Measurements from ENCODE around the gene NAGS.
A peak's percentile ranks its signal among the peaks of the same experiment; 100 is the strongest.
"Not testable (repeated sequence)": the region's sequence is repeated elsewhere in the genome, so short reads cannot be mapped to it uniquely, and the experiment has no call there.

The NAGS gene

GRCh38 chr17:44005527-44006271 is 1.3 kb downstream of the NAGS start:
- TF ChIP-seq JUND (IDR thresholded peaks at IDR 0.05; ENCODE audit: low read depth), result no peak
- DNase-seq (ENCODE audit: low read depth in 1 of 2, low spot score in 1 of 2), result no peak
- in situ Hi-C loops (cut with HindIII; ENCODE audit: low pct_unique_long_range_greater_than_20kb, low sequenced_read_pairs), result no loop called here

GRCh38 chr17:44006272-44006597 is 1.8 kb downstream of the NAGS start:
- in situ Hi-C loops (cut with HindIII; ENCODE audit: low pct_unique_long_range_greater_than_20kb, low sequenced_read_pairs), result no loop called here
- DNase-seq (ENCODE audit: low read depth in 1 of 2, low spot score in 1 of 2), result no peak
- no peak for TF ChIP-seq JUND (IDR thresholded peaks at IDR 0.05; ENCODE audit: low read depth)

- peak; percentile 92 to 98 for DNase-seq (ENCODE audit: low read depth in 1 of 2, low spot score in 1 of 2)
- no peak for TF ChIP-seq JUND (IDR thresholded peaks at IDR 0.05; ENCODE audit: low read depth)
- in situ Hi-C loops (cut with HindIII; ENCODE audit: low pct_unique_long_range_greater_than_20kb, low sequenced_read_pairs), result no loop called here
Observed at GRCh38 chr17:44006598-44007345, 2.4 kb downstream of the NAGS start.

GRCh38 chr17:44007346-44008204 is 3.2 kb downstream of the NAGS start:
- in situ Hi-C loops (cut with HindIII; ENCODE audit: low pct_unique_long_range_greater_than_20kb, low sequenced_read_pairs), result no loop called here
- TF ChIP-seq JUND (IDR thresholded peaks at IDR 0.05; ENCODE audit: low read depth), result no peak
- DNase-seq (ENCODE audit: low read depth in 1 of 2, low spot score in 1 of 2), result peak in 1 of 2 experiments; percentile 38

GRCh38 chr17:44008205-44008909 is 3.9 kb downstream of the NAGS start:
- TF ChIP-seq JUND (IDR thresholded peaks at IDR 0.05; ENCODE audit: low read depth), result no peak
- in situ Hi-C loops (cut with HindIII; ENCODE audit: low pct_unique_long_range_greater_than_20kb, low sequenced_read_pairs), result no loop called here
- no peak for DNase-seq (ENCODE audit: low read depth in 1 of 2, low spot score in 1 of 2)

- TF ChIP-seq JUND (IDR thresholded peaks at IDR 0.05; ENCODE audit: low read depth), result no peak
- DNase-seq (ENCODE audit: low read depth in 1 of 2, low spot score in 1 of 2), result no peak
- in situ Hi-C loops (cut with HindIII; ENCODE audit: low pct_unique_long_range_greater_than_20kb, low sequenced_read_pairs), result no loop called here
Observed at GRCh38 chr17:44010966-44011647, 6.7 kb downstream of the NAGS start.

- in situ Hi-C loops (cut with HindIII; ENCODE audit: low pct_unique_long_range_greater_than_20kb, low sequenced_read_pairs), result no loop called here
- no peak for TF ChIP-seq JUND (IDR thresholded peaks at IDR 0.05; ENCODE audit: low read depth)
- DNase-seq (ENCODE audit: low read depth in 1 of 2, low spot score in 1 of 2), result no peak
Observed at GRCh38 chr17:44011876-44012275, 7.5 kb downstream of the NAGS start.

GRCh38 chr17:44012391-44012790 is 8.0 kb downstream of the NAGS start:
- no peak for DNase-seq (ENCODE audit: low read depth in 1 of 2, low spot score in 1 of 2)
- TF ChIP-seq JUND (IDR thresholded peaks at IDR 0.05; ENCODE audit: low read depth), result no peak
- in situ Hi-C loops (cut with HindIII; ENCODE audit: low pct_unique_long_range_greater_than_20kb, low sequenced_read_pairs), result no loop called here

GRCh38 chr17:44012874-44013273 is 8.5 kb downstream of the NAGS start:
- no peak for TF ChIP-seq JUND (IDR thresholded peaks at IDR 0.05; ENCODE audit: low read depth)
- in situ Hi-C loops (cut with HindIII; ENCODE audit: low pct_unique_long_range_greater_than_20kb, low sequenced_read_pairs), result no loop called here
- no peak for DNase-seq (ENCODE audit: low read depth in 1 of 2, low spot score in 1 of 2)

GRCh38 chr17:44014133-44014436 is 9.7 kb downstream of the NAGS start:
- DNase-seq (ENCODE audit: low read depth in 1 of 2, low spot score in 1 of 2), result no peak
- no peak for TF ChIP-seq JUND (IDR thresholded peaks at IDR 0.05; ENCODE audit: low read depth)
- in situ Hi-C loops (cut with HindIII; ENCODE audit: low pct_unique_long_range_greater_than_20kb, low sequenced_read_pairs), result no loop called here

GRCh38 chr17:44014437-44015172 is 10.2 kb downstream of the NAGS start, which contains the start of gene TMEM101:
Gene TMEM101 (minus strand): TSS chr17:44014963. CDS start chr17:44014952, 11 bp downstream.
- in situ Hi-C loops (cut with HindIII; ENCODE audit: low pct_unique_long_range_greater_than_20kb, low sequenced_read_pairs), result no loop called here
- no peak for TF ChIP-seq JUND (IDR thresholded peaks at IDR 0.05; ENCODE audit: low read depth)

GRCh38 chr17:44021227-44021626 is 16.8 kb downstream of the NAGS start:
- in situ Hi-C loops (cut with HindIII; ENCODE audit: low pct_unique_long_range_greater_than_20kb, low sequenced_read_pairs); DNase-seq (ENCODE audit: low read depth in 1 of 2, low spot score in 1 of 2): not testable (repeated sequence)

More at GRCh38 chr17:44014437-44015172, 10.2 kb downstream of the NAGS start, which contains the start of gene TMEM101:
- DNase-seq (ENCODE audit: low read depth in 1 of 2, low spot score in 1 of 2), result peak; percentile 89 to 94
